ENCODE measurements around the gene GARIN1A.
"Not testable (repeated sequence)": the region's sequence is repeated elsewhere in the genome, so short reads cannot be mapped to it uniquely, and the experiment has no call there.

GRCh38 chr7:128633915-128634314, 38.2 kb upstream of the GARIN1A start:
- not testable (repeated sequence) for TF ChIP-seq CTCF, POLR2A, POLR2AphosphoS5 (IDR thresholded peaks at IDR 0.05)
